HAP-1 (cell line): ENCODE measurements around the gene MAPK12.
"Not testable (repeated sequence)": the region's sequence is repeated elsewhere in the genome, so short reads cannot be mapped to it uniquely, and the experiment has no call there.

Experiments
- DNase-seq, 2 experiments: peaks; one replicate each; pipeline ENCODE4 v3.0.0-alpha.2; 2016 to 2020; ENCODE audit warnings: low spot score in 2 of 2
- H3K27me3 ChIP-seq: fragments of 250-450 bp; sonication (Bioruptor Pico); 2 replicates; pipeline ENCODE4 v1.5.1; 2020; ENCODE audit warnings: low read depth, mild to moderate bottlenecking, moderate library complexity
- H3K36me3 ChIP-seq: fragments of 250-450 bp; sonication (Bioruptor Pico); replicated peaks from 2 replicates; pipeline ENCODE4 v1.5.1; 2020; ENCODE audit warnings: mild to moderate bottlenecking
- H3K4me1 ChIP-seq: fragments of 250-450 bp; sonication (Bioruptor Pico); 2 replicates; pipeline ENCODE4 v1.5.1; 2020; ENCODE audit warnings: mild to moderate bottlenecking
- H3K4me3 ChIP-seq: fragments of 250-450 bp; sonication (Bioruptor Pico); 2 replicates; pipeline ENCODE4 v1.5.1; 2020; ENCODE audit warnings: mild to moderate bottlenecking, moderate library complexity
- H3K9me3 ChIP-seq: fragments of 250-450 bp; sonication (Bioruptor Pico); 2 replicates; pipeline ENCODE4 v1.5.1; 2020; ENCODE audit warnings: mild to moderate bottlenecking, moderate library complexity
- in situ Hi-C: fragments of 300-500 bp; cut with MboI; formaldehyde crosslinking; loops from 3 replicates; pipeline ENCODE4 v1.14.3; 2020; ENCODE audit warnings: low sequenced_read_pairs, inconsistent platforms, mixed read lengths

The MAPK12 gene

DNA sequence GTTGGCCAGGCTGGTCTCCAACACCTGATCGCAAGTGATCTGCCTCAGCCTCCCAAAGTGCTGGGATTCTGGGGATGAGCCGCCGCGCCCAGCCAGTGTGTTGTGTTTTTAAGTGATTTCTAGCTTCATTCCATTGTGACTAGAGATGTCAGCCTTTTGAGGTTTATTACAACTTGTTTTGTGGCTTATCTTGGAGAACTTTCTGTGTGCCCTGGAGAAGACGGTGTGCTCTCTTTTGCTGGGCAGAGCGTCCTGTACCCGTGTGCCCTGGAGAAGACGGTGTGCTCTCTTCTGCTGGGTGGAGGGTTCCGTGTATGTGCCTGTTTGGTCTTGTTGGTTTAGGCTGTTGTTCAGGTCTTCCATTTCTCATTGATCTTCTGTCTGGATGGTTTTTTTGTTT lies 48.2 kb downstream of the MAPK12 start:
- DNase-seq = no peak
- H3K4me1 ChIP-seq = no peaks in the 10 kb centered on the region
- in situ Hi-C loops = loop anchor here (5.0 kb wide), 1 partner anchor 281 kb away; no protein-coding TSS in a partner anchor
- H3K27me3 ChIP-seq = no peaks in the 10 kb centered on the region
- no peak overlapping the region for H3K4me3 ChIP-seq
- no peaks in the 10 kb centered on the region for H3K9me3 ChIP-seq
- peaks cover 79% of the 10 kb centered on the region for H3K36me3 ChIP-seq

- DNase-seq = no peak
- in situ Hi-C loops = loop anchor here (5.0 kb wide), 1 partner anchor 279 kb away; no protein-coding TSS in a partner anchor
- Histone ChIP-seq H3K9me3 (no peaks in the 10 kb centered on the region), H3K36me3 (peaks cover 75% of the 10 kb centered on the region), H3K4me1 (no peaks in the 10 kb centered on the region), H3K4me3 (no peak overlapping the region), H3K27me3 (no peaks in the 10 kb centered on the region)
These were observed 50.3 kb downstream of the MAPK12 start for GRCh38 chr22:50211147-50211546.

GRCh38 chr22:50210378-50211139 lies 50.9 kb downstream of the MAPK12 start:
- no peaks in the 10 kb centered on the region for H3K4me1 ChIP-seq
- in situ Hi-C loops = loop anchor here (5.0 kb wide), 1 partner anchor 278 kb away; no protein-coding TSS in a partner anchor
- no peak for DNase-seq
- H3K9me3 ChIP-seq = no peaks in the 10 kb centered on the region
- H3K27me3 ChIP-seq = no peaks in the 10 kb centered on the region
- peaks cover 70% of the 10 kb centered on the region for H3K36me3 ChIP-seq
- H3K4me3 ChIP-seq = no peak overlapping the region

- H3K36me3 ChIP-seq = peaks cover 69% of the 10 kb centered on the region
- peak; percentile 44 to 79 for DNase-seq
- in situ Hi-C loops = loop anchor here (5.0 kb wide), 2 partner anchors 278 to 443 kb away; no protein-coding TSS in a partner anchor
These were observed 51.6 kb downstream of the MAPK12 start for GRCh38 chr22:50209893-50210292.

GRCh38 chr22:50208939-50209892 lies 52.3 kb downstream of the MAPK12 start:
- in situ Hi-C loops = loop anchor here (5.0 kb wide), 1 partner anchor 442 kb away; no protein-coding TSS in a partner anchor
- peaks cover 65% of the 10 kb centered on the region for H3K36me3 ChIP-seq
- no peaks in the 10 kb centered on the region for H3K27me3 ChIP-seq

More at GRCh38 chr22:50209893-50210292, 51.6 kb downstream of the MAPK12 start:
- H3K9me3 ChIP-seq = no peaks in the 10 kb centered on the region
- no peak overlapping the region for H3K4me3 ChIP-seq
- H3K27me3 ChIP-seq = no peaks in the 10 kb centered on the region
- no peaks in the 10 kb centered on the region for H3K4me1 ChIP-seq

GRCh38 chr22:50208430-50208938 lies 53.0 kb downstream of the MAPK12 start:
- no peak for DNase-seq
- Histone ChIP-seq H3K27me3 (no peaks in the 10 kb centered on the region), H3K4me1 (no peaks in the 10 kb centered on the region), H3K4me3 (no peak overlapping the region), H3K9me3 (no peaks in the 10 kb centered on the region), H3K36me3 (peaks cover 60% of the 10 kb centered on the region)
- in situ Hi-C loops = loop anchor here (5.0 kb wide), 1 partner anchor 441 kb away; no protein-coding TSS in a partner anchor

More at GRCh38 chr22:50208939-50209892, 52.3 kb downstream of the MAPK12 start:
- H3K4me1 ChIP-seq = no peaks in the 10 kb centered on the region
- no peak for DNase-seq
- H3K9me3 ChIP-seq = no peaks in the 10 kb centered on the region
- H3K4me3 ChIP-seq = no peak overlapping the region

DNA sequence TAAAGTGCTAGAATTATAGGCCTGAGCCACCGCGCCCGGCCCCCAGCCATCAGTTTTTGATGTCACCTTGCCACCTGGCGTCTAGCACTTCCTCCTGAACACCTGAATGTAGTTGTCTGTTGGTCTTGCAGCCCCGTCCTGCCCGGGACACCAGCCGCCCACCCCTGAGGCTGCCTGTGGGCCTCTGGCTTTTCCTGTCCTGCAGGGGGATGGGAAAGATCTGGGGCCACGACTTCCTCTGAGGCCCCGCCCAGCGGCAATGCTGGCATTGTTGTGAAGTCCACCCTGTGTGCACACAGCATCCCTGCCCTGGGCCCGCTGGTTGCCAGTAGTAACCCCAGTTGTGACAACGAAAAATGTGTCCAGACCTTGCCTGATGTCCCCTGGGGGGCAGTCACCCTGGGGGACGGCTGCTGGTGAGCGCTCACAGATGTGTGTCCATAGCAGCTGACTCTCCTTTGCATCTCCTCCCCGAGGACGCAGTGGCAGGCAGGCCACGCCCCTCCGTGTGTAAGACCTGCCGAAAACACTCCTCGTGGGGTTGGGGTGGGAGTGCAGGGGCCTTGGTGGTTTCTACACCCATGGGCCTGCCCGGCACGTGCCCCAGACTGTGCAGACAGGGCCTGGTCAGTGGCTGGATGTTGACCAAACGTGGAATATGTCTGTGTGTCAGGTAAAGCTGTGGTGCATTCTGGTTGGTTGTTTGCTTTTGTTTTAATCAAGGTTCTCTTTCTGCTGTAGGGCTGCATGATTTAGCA lies 53.9 kb downstream of the MAPK12 start:
- in situ Hi-C loops = loop anchor here (5.0 kb wide), 1 partner anchor 440 kb away; no protein-coding TSS in a partner anchor
- Histone ChIP-seq H3K4me3 (no peak overlapping the region), H3K9me3 (no peaks in the 10 kb centered on the region), H3K27me3 (no peaks in the 10 kb centered on the region), H3K4me1 (no peaks in the 10 kb centered on the region), H3K36me3 (peaks cover 55% of the 10 kb centered on the region)
- no peak for DNase-seq

- DNase-seq = peak; percentile 51 to 78
- no peaks in the 10 kb centered on the region for H3K9me3 ChIP-seq
- no peak overlapping the region for H3K4me3 ChIP-seq
- H3K4me1 ChIP-seq = no peaks in the 10 kb centered on the region
- H3K27me3 ChIP-seq = no peaks in the 10 kb centered on the region
- H3K36me3 ChIP-seq = peaks cover 46% of the 10 kb centered on the region
- in situ Hi-C loops = loop anchor here (5.0 kb wide), 1 partner anchor 439 kb away; no protein-coding TSS in a partner anchor
These were observed 54.9 kb downstream of the MAPK12 start for GRCh38 chr22:50206599-50206998.

- no peaks in the 10 kb centered on the region for H3K9me3 ChIP-seq
- in situ Hi-C loops = loop anchor here (5.0 kb wide), 1 partner anchor 439 kb away; no protein-coding TSS in a partner anchor
- H3K36me3 ChIP-seq = peaks cover 42% of the 10 kb centered on the region
- no peak overlapping the region for H3K4me3 ChIP-seq
- H3K4me1 ChIP-seq = no peaks in the 10 kb centered on the region
- DNase-seq = no peak
- H3K27me3 ChIP-seq = no peaks in the 10 kb centered on the region
These were observed 55.5 kb downstream of the MAPK12 start for GRCh38 chr22:50205781-50206569.

DNA sequence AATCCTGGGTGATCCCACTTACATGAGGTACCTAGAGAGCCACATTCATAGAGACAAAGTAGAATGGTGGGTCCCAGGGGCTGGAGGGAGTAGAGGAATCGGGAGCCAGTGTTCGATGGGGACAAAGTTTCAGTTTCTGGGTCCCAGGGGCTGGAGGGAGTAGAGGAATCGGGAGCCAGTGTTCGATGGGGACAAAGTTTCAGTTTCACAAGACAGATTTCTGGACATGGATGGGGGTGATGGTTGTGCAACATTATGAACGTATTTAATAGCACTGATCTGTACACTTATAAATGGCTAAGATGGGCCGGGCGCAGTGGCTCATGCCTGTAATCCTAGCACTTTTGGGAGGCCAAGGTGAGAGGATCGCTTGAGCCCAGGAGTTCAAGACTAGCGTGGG lies 56.5 kb downstream of the MAPK12 start:
- not testable (repeated sequence) for DNase-seq, H3K27me3 ChIP-seq, H3K4me1 ChIP-seq, H3K4me3 ChIP-seq, H3K9me3 ChIP-seq
- peaks cover 36% of the 10 kb centered on the region for H3K36me3 ChIP-seq
- in situ Hi-C loops = loop anchor here (5.0 kb wide), 1 partner anchor 438 kb away; no protein-coding TSS in a partner anchor

DNA sequence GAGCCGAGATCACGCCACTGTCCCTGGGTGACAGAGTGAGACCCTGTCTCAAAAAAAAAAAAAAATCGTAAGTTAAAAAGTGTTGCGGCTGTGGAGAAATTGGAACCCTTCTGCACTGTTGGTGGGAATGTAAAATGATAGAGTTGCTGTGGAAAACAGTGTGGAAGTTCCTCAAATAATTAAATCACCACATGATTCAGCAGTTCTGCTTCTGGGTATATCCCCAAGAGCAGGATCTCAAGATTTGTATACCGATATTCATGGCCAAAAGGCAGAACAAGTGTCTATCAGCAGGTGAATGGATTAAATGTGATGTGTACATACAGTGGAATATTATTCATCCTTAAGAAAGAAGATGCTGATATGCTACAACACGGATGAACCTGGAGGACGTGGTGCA lies 56.9 kb downstream of the MAPK12 start:
- H3K36me3 ChIP-seq = peaks cover 35% of the 10 kb centered on the region
- 0 out of 2 replicates have a peak, but pooled peaks cover 5% of the 10 kb centered on the region for H3K4me1 ChIP-seq
- in situ Hi-C loops = no loop called here
- H3K27me3 ChIP-seq = no peaks in the 10 kb centered on the region
- DNase-seq = no peak
- no peaks in the 10 kb centered on the region for H3K9me3 ChIP-seq
- no peak overlapping the region for H3K4me3 ChIP-seq

- no peak for DNase-seq
- H3K9me3 ChIP-seq = no peaks in the 10 kb centered on the region
- H3K4me3 ChIP-seq = no peak overlapping the region
- H3K36me3 ChIP-seq = peaks cover 45% of the 10 kb centered on the region
- in situ Hi-C loops = no loop called here
- H3K4me1 ChIP-seq = 0 out of 2 replicates have a peak, but pooled peaks cover 5% of the 10 kb centered on the region
- no peaks in the 10 kb centered on the region for H3K27me3 ChIP-seq
These were observed 58.2 kb downstream of the MAPK12 start for GRCh38 chr22:50203288-50203687.
